Neural crest cell (in vitro differentiated cells): ENCODE data around the gene SDHA. TPM values are rescaled to one million over a fixed set of nuclear protein-coding genes. Genes with fewer than 3 reads are reported as not detected.

Experiments
- DNase-seq: peaks from one replicate; pipeline ENCODE4 v3.0.0; 2021; ENCODE audit warnings: low read depth, mixed read lengths, low spot score
- H3K27ac Mint-ChIP-seq: one replicate; pipeline ENCODE4 v1.8.0; 2021; ENCODE audit warnings: mild to moderate bottlenecking, mixed read lengths; ENCODE audit not compliant: unreplicated experiment
- H3K27me3 Mint-ChIP-seq: 2 replicates; pipeline ENCODE4 v1.8.0; 2021; ENCODE audit warnings: low read depth, mild to moderate bottlenecking, mixed read lengths
- H3K36me3 Mint-ChIP-seq: 2 replicates; pipeline ENCODE4 v1.8.0; 2021; ENCODE audit warnings: low read depth, mild to moderate bottlenecking, mixed read lengths
- H3K4me1 Mint-ChIP-seq: 2 replicates; pipeline ENCODE4 v1.8.0; 2021; ENCODE audit warnings: mixed read lengths
- H3K4me3 Mint-ChIP-seq: one replicate; pipeline ENCODE4 v1.8.0; 2021; ENCODE audit warnings: mild to moderate bottlenecking, mixed read lengths
- H3K9me3 Mint-ChIP-seq: 2 replicates; pipeline ENCODE4 v1.8.0; 2021; ENCODE audit warnings: mixed read lengths
- total RNA-seq: library from RNA; stranded (reverse); gene quantifications from 2 replicates; pipeline ENCODE4 v1.2.1, GENCODE V29; 2021
- TF ChIP-seq, protein P1 (sequence below): fragments of 200-600 bp; sonication (generic); conservative IDR thresholded peaks from 2 replicates; pipeline ENCODE4 v1.5.0; 2021; ENCODE audit warnings: antibody characterized with exemption, mild to moderate bottlenecking

The SDHA gene
- total RNA-seq, 1 donor from 2014 or later, result 106 TPM

DNA sequence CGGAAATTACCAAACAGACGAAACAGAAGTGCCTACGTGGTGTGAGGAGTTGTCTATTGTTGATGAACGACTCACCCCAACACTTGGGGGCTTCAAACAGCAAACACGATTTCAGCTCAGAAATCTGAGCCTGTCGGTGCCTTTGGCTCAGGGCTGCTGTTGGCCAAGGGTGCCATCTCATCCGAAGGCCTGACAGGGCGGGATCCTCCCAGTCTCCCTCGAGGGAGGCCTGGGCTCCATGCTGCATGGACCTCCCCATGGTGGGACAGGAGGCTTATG is 25.5 kb upstream of the SDHA start:
- peaks cover 23% of the 10 kb centered on the region for H3K4me1 Mint-ChIP-seq
- no peak for DNase-seq
- no peaks in the 10 kb centered on the region for H3K9me3 Mint-ChIP-seq
- H3K36me3 Mint-ChIP-seq, result no peaks in the 10 kb centered on the region
- TF ChIP-seq, protein P1, sequence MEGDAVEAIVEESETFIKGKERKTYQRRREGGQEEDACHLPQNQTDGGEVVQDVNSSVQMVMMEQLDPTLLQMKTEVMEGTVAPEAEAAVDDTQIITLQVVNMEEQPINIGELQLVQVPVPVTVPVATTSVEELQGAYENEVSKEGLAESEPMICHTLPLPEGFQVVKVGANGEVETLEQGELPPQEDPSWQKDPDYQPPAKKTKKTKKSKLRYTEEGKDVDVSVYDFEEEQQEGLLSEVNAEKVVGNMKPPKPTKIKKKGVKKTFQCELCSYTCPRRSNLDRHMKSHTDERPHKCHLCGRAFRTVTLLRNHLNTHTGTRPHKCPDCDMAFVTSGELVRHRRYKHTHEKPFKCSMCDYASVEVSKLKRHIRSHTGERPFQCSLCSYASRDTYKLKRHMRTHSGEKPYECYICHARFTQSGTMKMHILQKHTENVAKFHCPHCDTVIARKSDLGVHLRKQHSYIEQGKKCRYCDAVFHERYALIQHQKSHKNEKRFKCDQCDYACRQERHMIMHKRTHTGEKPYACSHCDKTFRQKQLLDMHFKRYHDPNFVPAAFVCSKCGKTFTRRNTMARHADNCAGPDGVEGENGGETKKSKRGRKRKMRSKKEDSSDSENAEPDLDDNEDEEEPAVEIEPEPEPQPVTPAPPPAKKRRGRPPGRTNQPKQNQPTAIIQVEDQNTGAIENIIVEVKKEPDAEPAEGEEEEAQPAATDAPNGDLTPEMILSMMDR, result no peak
- H3K27me3 Mint-ChIP-seq, result peaks cover 3% of the 10 kb centered on the region
- no peak overlapping the region for H3K4me3 Mint-ChIP-seq
- no peak overlapping the region for H3K27ac Mint-ChIP-seq

GRCh38 chr5:192970-193831 is 24.9 kb upstream of the SDHA start:
- no peak for DNase-seq
- TF ChIP-seq, protein P1, result no peak
- no peak overlapping the region for H3K4me3 Mint-ChIP-seq

GRCh38 chr5:194102-194501 is 24.0 kb upstream of the SDHA start:
- H3K36me3 Mint-ChIP-seq, result no peaks in the 10 kb centered on the region
- H3K27me3 Mint-ChIP-seq, result no peaks in the 10 kb centered on the region
- no peak overlapping the region for H3K27ac Mint-ChIP-seq
- no peak overlapping the region for H3K4me3 Mint-ChIP-seq
- H3K9me3 Mint-ChIP-seq, result no peaks in the 10 kb centered on the region
- TF ChIP-seq, protein P1, result no peak
- H3K4me1 Mint-ChIP-seq, result peaks cover 15% of the 10 kb centered on the region
- no peak for DNase-seq

More at GRCh38 chr5:192970-193831, 24.9 kb upstream of the SDHA start:
- no peak overlapping the region for H3K27ac Mint-ChIP-seq
- no peaks in the 10 kb centered on the region for H3K36me3 Mint-ChIP-seq
- H3K9me3 Mint-ChIP-seq, result no peaks in the 10 kb centered on the region
- H3K27me3 Mint-ChIP-seq, result peaks cover 3% of the 10 kb centered on the region
- H3K4me1 Mint-ChIP-seq, result peaks cover 22% of the 10 kb centered on the region

DNA sequence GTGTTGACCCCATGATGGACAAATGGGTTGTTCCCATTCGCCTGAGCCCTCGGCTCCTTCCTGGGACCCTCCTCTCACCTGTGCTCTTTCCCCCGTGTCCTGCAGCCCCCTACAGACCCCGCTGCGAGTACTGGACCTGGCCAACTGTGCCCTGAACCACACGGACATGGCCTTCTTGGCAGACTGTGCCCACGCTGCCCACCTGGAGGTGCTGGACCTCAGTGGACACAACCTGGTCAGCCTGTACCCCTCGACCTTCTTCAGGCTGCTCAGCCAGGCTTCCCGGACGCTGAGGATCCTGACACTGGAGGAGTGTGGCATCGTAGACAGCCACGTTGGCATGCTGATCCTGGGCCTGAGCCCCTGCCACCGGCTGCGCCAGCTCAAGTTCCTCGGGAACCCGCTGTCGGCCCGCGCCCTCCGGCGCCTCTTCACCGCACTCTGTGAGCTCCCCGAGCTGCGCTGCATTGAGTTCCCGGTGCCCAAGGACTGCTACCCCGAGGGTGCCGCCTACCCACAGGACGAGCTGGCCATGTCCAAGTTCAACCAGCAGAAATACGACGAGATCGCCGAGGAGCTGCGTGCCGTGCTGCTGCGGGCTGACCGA is 23.4 kb upstream of the SDHA start:
- H3K27me3 Mint-ChIP-seq, result no peaks in the 10 kb centered on the region
- no peak overlapping the region for H3K27ac Mint-ChIP-seq
- no peak overlapping the region for H3K4me3 Mint-ChIP-seq
- no peaks in the 10 kb centered on the region for H3K36me3 Mint-ChIP-seq
- TF ChIP-seq, protein P1, result no peak
- H3K4me1 Mint-ChIP-seq, result peaks cover 15% of the 10 kb centered on the region
- H3K9me3 Mint-ChIP-seq, result no peaks in the 10 kb centered on the region
- no peak for DNase-seq

- Mint-ChIP-seq H3K27ac (peak overlapping the region; percentile 71), H3K9me3 (no peaks in the 10 kb centered on the region), H3K4me1 (peaks cover 9% of the 10 kb centered on the region), H3K27me3 (no peaks in the 10 kb centered on the region), H3K36me3 (no peaks in the 10 kb centered on the region), H3K4me3 (no peak overlapping the region)
- DNase-seq, result no peak
- TF ChIP-seq, protein P1, result no peak
Observed at GRCh38 chr5:195401-196160, 22.5 kb upstream of the SDHA start.
